Measurements from ENCODE around the gene SNX8.

The SNX8 gene

DNA sequence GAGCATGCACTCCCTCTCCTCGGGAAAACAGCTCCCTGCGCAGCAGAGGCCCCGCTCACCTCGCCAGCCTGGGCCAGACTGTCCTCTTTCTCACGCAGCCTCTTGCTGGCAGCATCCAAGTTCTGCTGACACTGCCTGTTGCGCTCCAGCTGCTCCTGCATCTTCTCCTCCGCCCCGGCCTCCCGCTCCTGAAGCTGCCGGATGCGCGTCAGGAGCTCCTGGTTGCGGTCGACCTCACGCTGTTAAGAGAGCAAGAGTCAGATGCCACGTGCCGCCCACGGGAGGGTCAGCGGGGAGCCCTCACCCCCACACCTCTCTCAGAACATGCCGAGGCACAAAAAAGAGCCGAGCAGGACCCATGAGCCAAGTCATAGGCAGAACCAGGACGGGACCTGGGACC, 91.7 kb downstream of the SNX8 start:
- no peak for DNase-seq (ENCODE audit: low read depth)
- TF ChIP-seq, protein P1, sequence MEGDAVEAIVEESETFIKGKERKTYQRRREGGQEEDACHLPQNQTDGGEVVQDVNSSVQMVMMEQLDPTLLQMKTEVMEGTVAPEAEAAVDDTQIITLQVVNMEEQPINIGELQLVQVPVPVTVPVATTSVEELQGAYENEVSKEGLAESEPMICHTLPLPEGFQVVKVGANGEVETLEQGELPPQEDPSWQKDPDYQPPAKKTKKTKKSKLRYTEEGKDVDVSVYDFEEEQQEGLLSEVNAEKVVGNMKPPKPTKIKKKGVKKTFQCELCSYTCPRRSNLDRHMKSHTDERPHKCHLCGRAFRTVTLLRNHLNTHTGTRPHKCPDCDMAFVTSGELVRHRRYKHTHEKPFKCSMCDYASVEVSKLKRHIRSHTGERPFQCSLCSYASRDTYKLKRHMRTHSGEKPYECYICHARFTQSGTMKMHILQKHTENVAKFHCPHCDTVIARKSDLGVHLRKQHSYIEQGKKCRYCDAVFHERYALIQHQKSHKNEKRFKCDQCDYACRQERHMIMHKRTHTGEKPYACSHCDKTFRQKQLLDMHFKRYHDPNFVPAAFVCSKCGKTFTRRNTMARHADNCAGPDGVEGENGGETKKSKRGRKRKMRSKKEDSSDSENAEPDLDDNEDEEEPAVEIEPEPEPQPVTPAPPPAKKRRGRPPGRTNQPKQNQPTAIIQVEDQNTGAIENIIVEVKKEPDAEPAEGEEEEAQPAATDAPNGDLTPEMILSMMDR (conservative IDR thresholded peaks at IDR 0.05; ENCODE audit: low read depth, low read length), result no peak
- H3K4me3 ChIP-seq (ENCODE audit: low read length), result no peak overlapping the region

DNA sequence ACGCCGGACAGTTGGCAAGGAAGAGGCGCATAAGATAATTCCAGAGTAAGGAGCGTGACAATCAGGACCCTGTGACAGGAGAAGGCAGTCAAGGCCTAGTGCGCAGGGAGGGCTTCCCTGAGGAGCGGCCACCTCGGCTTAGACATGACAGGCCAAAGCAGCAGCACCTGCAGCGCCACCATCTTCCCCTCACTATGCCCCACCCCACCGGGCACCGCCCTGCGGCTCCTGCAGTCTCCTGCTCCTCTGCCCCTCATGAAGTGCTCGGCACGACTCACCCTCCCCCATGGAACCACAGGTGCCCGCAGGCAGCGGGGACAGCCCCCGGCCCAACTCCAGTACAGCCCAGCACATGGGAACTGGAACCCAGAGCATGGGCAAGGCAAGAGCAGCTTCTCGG, 93.3 kb downstream of the SNX8 start:
- H3K4me3 ChIP-seq (ENCODE audit: low read length), result no peak overlapping the region
- DNase-seq (ENCODE audit: low read depth), result no peak
- TF ChIP-seq, protein P1 (conservative IDR thresholded peaks at IDR 0.05; ENCODE audit: low read depth, low read length), result no peak

DNA sequence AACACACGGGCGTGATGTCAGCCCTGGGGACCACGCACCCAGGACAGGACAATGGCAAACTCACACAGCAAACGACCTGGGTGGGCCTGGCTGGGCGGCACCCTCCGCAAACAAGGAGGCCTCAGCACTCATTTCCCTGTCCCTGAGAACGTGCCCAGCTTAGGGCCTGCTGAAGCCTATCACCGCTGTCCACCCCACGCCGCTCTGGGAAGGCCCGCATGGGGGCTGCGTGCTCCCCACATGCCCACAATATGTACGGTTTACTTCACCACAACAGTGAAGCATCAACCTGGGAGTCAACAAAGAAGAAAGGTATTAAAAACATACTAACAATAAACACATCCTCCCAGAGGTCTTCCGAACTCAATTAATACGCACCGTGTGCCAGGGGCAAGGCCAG, 93.7 kb downstream of the SNX8 start:
- DNase-seq (ENCODE audit: low read depth), result no peak
- no peak overlapping the region for H3K4me3 ChIP-seq (ENCODE audit: low read length)
- TF ChIP-seq, protein P1 (conservative IDR thresholded peaks at IDR 0.05; ENCODE audit: low read depth, low read length), result no peak

DNA sequence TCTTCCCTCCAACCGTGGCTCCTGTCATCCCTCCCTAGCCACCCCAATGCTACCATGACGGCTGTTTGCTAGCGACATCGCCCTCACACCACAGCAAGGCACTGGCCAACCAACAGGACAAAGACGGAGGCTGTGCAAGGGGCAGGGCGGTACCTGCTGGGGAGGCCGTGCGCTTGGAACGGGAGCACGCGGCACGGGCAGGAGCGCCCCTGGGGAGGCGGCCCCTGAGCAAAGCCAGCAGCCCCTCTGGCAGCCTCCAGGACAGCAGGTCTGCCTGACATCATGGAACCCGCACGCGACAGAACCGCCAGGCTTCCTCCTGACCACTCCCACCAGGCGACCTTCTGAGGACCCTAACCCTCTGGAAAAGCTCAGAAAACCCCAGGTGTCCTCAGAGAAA, 94.2 kb downstream of the SNX8 start:
- no peak overlapping the region for H3K4me3 ChIP-seq (ENCODE audit: low read length)
- TF ChIP-seq, protein P1 (conservative IDR thresholded peaks at IDR 0.05; ENCODE audit: low read depth, low read length), result no peak
- DNase-seq (ENCODE audit: low read depth), result no peak

DNA sequence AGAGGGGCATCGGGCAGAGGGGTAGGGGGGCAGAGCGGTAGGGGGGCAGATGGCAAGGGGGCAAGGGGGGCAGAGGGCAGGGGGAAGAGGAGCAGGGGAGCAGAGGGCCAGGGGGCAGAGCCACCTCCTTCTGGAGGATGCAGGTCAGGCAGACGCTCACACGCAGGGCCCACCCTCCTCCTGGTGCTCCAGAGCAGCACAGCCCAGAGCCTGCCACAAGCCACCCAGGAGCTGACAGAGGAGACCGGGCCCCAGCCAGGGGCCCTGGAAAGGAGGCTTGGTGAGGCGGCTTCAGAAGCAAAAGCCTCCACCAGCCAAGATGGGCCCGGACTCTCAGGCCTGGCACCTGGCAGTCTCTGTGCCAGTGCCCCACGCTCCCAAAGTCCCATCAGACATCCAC, 94.6 kb downstream of the SNX8 start:
- DNase-seq (ENCODE audit: low read depth), result no peak
- H3K4me3 ChIP-seq (ENCODE audit: low read length), result no peak overlapping the region
- TF ChIP-seq, protein P1 (conservative IDR thresholded peaks at IDR 0.05; ENCODE audit: low read depth, low read length), result no peak

DNA sequence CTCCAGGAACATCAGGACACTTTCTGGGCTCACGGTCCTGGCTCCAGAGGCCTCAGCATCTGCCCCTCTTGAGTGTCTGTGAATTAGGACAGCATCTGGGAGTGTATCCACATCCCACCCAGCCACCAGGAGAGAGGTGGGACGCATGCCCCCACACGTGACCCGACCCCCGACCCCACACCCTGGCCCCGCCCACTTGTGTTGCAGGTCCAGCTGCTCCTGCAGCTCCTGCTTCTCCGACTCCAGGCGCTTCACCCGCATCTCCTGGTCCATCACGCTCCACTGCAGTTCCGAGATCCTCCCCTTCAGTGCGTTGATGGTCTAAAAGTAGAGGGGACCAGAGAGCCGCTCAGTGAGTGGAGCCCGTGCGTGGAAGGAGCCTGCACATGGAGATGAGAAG, 95.1 kb downstream of the SNX8 start:
- TF ChIP-seq, protein P1 (conservative IDR thresholded peaks at IDR 0.05; ENCODE audit: low read depth, low read length), result no peak
- DNase-seq (ENCODE audit: low read depth), result no peak
- H3K4me3 ChIP-seq (ENCODE audit: low read length), result no peak overlapping the region

DNA sequence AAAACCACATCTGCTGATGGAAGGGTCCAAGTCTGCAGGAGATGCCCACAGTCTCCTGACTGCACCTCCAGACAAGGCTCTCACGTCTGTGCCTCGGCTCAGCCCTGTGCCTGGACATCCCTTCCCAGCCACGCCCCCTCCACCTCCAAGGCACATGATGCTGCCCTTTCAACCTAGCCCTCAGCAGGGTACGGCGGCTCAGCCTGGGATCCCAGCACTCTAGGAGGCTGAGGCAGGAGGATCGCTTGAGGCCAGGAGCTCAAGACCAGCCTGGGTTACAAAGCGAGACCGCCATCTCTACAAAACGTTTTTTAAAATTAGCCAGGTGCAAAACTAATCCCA, 95.8 kb downstream of the SNX8 start:
- no peak overlapping the region for H3K4me3 ChIP-seq (ENCODE audit: low read length)
- TF ChIP-seq, protein P1 (conservative IDR thresholded peaks at IDR 0.05; ENCODE audit: low read depth, low read length), result no peak
- DNase-seq (ENCODE audit: low read depth), result no peak

Data from retinal pigment epithelial cell (primary cell).